GM18499 (cell line): ENCODE results near the gene FOXL2.

Experiments used
- ATAC-seq: cut with Tn5 transposase; IDR thresholded peaks from one replicate; pipeline ENCODE4 v1.9.1; 2021; ENCODE audit warnings: moderate number of reproducible peaks; ENCODE audit not compliant: insufficient read depth, unreplicated experiment

The FOXL2 gene

GRCh38 chr3:138899351-138899991 is 47.5 kb downstream of the FOXL2 start:
- ATAC-seq, result no peak

- no peak for ATAC-seq
Measured at GRCh38 chr3:138898708-138899107, 48.2 kb downstream of the FOXL2 start.

- ATAC-seq, result no peak
Measured at GRCh38 chr3:138898301-138898700, 48.6 kb downstream of the FOXL2 start.
